Kidney (tissue), 14 donors: ENCODE measurements around the gene SEZ6L. TPM values are rescaled to one million over a fixed set of nuclear protein-coding genes. Genes with fewer than 3 reads are reported as not detected.

Experiments
- DNase-seq, 5 donors: peaks; one replicate each; pipeline ENCODE4 v3.0.0-alpha.2; 2013 to 2020
- FAIRE-seq: peaks from 2 replicates; lab custom pipeline; 2012; peaks lifted over from hg19 to GRCh38; lab: Jason Lieb, UNC
- H3K27ac ChIP-seq, 2 donors: one replicate each; pipeline ENCODE4 v1.7.0; 2013; ENCODE audit warnings: low read depth in 2 of 2, low read length in 2 of 2, inconsistent platforms in 1 of 2
- H3K27me3 ChIP-seq: one replicate; pipeline ENCODE4 v1.7.1; 2013; ENCODE audit warnings: low read length, inconsistent platforms; ENCODE audit not compliant: control insufficient read depth, insufficient read depth
- H3K36me3 ChIP-seq, 3 donors: one replicate each; pipeline versions ENCODE4 v1.7.0 to v1.7.1; 2013; ENCODE audit warnings: low read length in 3 of 3, control low read depth in 1 of 3, inconsistent platforms in 1 of 3; ENCODE audit not compliant: insufficient read depth in 3 of 3, control insufficient read depth in 2 of 3
- H3K4me1 ChIP-seq, 3 donors: one replicate each; pipeline versions ENCODE4 v1.7.0 to v1.7.1; 2013; ENCODE audit warnings: low read length in 3 of 3, inconsistent platforms in 1 of 3, low read depth in 1 of 3; ENCODE audit not compliant: control insufficient read depth in 2 of 3, insufficient read depth in 2 of 3
- H3K4me3 ChIP-seq, 3 donors: one replicate each; pipeline versions ENCODE4 v1.7.0 to v1.8.1; 2013; ENCODE audit warnings: low read length in 3 of 3, control low read depth in 1 of 3, inconsistent platforms in 1 of 3
- H3K9ac ChIP-seq, 3 donors: one replicate each; pipeline versions ENCODE4 v1.7.0 to v1.7.1; 2013; ENCODE audit warnings: low read length in 3 of 3, control low read depth in 1 of 3, inconsistent platforms in 1 of 3
- H3K9me3 ChIP-seq, 3 donors: one replicate each; pipeline versions ENCODE4 v1.7.0 to v1.7.1; 2013; ENCODE audit warnings: low read length in 3 of 3, control low read depth in 1 of 3, inconsistent platforms in 1 of 3; ENCODE audit not compliant: control insufficient read depth in 2 of 3, insufficient read depth in 1 of 3
- intact Hi-C: fragments of 100-400 bp; cut with DNase I; formaldehyde crosslinking; loops from one replicate; pipeline ENCODE4 v1.11.1; 2022
- polyA plus RNA-seq: library from polyadenylated mRNA; stranded (reverse); fragments of 350-450 nt; fragmentation: Illumina TruSeq; extraction: RNeasy Lipid Tissue Mini Kit (QIAGEN cat#74804); gene quantifications from one replicate; pipeline ENCODE4 v1.2.3, GENCODE V29; 2014; ENCODE audit warnings: low read depth, low replicate concordance; ENCODE audit not compliant: insufficient read depth
- total RNA-seq: library from RNA; stranded (reverse); fragmentation: NEBNext Ultra II Directional; extraction: Animal tissue kit (Norgen Biotek cat#: 25700); gene quantifications from one replicate; pipeline ENCODE4 v1.2.1, GENCODE V29; 2021
- TF ChIP-seq, protein P1 (sequence below): IDR thresholded peaks from 3 replicates; pipeline ENCODE4 v1.5.1; 2012; ENCODE audit warnings: mild to moderate bottlenecking, moderate library complexity, borderline replicate concordance; ENCODE audit not compliant: insufficient read depth; ENCODE audit errors: extremely low read depth
- donor health status: control.
- donor health status: control.
- donor health status: control.
- donor health status: control.
- donor health status: control.
- donor health status: DM: yes; HTN: yes; CAD: no.
- donor health status: Normal renal cell carcinoma (clear cell type).

The SEZ6L gene
- total and polyA plus RNA-seq, 2 donors from 2014 or later = 0.09 to 0.19 TPM

- Histone ChIP-seq H3K4me3 (no peak overlapping the region), H3K4me1 (peaks cover 0 to 12% (median 2%) of the 10 kb centered on the region in 3 donors), H3K36me3 (no peaks in the 10 kb centered on the region), H3K27me3 (no peaks in the 10 kb centered on the region), H3K9me3 (no peaks in the 10 kb centered on the region), H3K9ac (no peak overlapping the region), H3K27ac (no peak overlapping the region)
- DNase-seq (no peak), FAIRE-seq (no peak)
- TF ChIP-seq, protein P1, sequence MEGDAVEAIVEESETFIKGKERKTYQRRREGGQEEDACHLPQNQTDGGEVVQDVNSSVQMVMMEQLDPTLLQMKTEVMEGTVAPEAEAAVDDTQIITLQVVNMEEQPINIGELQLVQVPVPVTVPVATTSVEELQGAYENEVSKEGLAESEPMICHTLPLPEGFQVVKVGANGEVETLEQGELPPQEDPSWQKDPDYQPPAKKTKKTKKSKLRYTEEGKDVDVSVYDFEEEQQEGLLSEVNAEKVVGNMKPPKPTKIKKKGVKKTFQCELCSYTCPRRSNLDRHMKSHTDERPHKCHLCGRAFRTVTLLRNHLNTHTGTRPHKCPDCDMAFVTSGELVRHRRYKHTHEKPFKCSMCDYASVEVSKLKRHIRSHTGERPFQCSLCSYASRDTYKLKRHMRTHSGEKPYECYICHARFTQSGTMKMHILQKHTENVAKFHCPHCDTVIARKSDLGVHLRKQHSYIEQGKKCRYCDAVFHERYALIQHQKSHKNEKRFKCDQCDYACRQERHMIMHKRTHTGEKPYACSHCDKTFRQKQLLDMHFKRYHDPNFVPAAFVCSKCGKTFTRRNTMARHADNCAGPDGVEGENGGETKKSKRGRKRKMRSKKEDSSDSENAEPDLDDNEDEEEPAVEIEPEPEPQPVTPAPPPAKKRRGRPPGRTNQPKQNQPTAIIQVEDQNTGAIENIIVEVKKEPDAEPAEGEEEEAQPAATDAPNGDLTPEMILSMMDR = no peak
- intact Hi-C loops = no loop called here
Measured at GRCh38 chr22:26432619-26433311, 263.5 kb downstream of the SEZ6L start.
